RWPE2 (cell line): ENCODE measurements around the gene USP7.

Source experiments
- ATAC-seq: fragments of 200-7000 bp; cut with Tn5 transposase; 3 replicates; pipeline ENCODE4 v1.9.1; 2021; ENCODE audit warnings: low read depth
- DNase-seq: peaks from one replicate; pipeline ENCODE4 v3.0.0-alpha.2; 2020; ENCODE audit warnings: low spot score
- H3K27ac ChIP-seq: fragments of 450-650 bp; 2 replicates; pipeline ENCODE4 v1.5.1; 2017; ENCODE audit warnings: mild to moderate bottlenecking; ENCODE audit not compliant: poor library complexity, severe bottlenecking
- H3K27me3 ChIP-seq: fragments of 250-450 bp; sonication (Bioruptor Pico); 2 replicates; pipeline ENCODE4 v1.5.1; 2021; ENCODE audit warnings: mild to moderate bottlenecking, moderate library complexity; ENCODE audit not compliant: insufficient read depth, poor library complexity, severe bottlenecking
- H3K36me3 ChIP-seq: fragments of 250-450 bp; sonication (Bioruptor Pico); 2 replicates; pipeline ENCODE4 v1.5.1; 2020; ENCODE audit warnings: low read depth, mild to moderate bottlenecking, moderate library complexity
- H3K4me1 ChIP-seq: fragments of 250-450 bp; sonication (Bioruptor Pico); 2 replicates; pipeline ENCODE4 v1.5.1; 2021; ENCODE audit warnings: mild to moderate bottlenecking, moderate library complexity; ENCODE audit not compliant: insufficient read depth, poor library complexity, severe bottlenecking
- H3K4me3 ChIP-seq: fragments of 250-450 bp; sonication (Bioruptor Pico); 2 replicates; pipeline ENCODE4 v1.5.1; 2021; ENCODE audit warnings: mild to moderate bottlenecking, moderate library complexity; ENCODE audit not compliant: severe bottlenecking
- H3K9me3 ChIP-seq: fragments of 250-450 bp; sonication (Bioruptor Pico); 2 replicates; pipeline ENCODE4 v1.5.1; 2021; ENCODE audit warnings: mild to moderate bottlenecking, moderate library complexity; ENCODE audit not compliant: severe bottlenecking
- TF ChIP-seq, protein P1 (sequence below): fragments of 450-650 bp; IDR thresholded peaks from one replicate; pipeline ENCODE4 v1.5.1; 2017; ENCODE audit warnings: mild to moderate bottlenecking, moderate library complexity; ENCODE audit not compliant: poor library complexity, severe bottlenecking

USP7 gene

DNA sequence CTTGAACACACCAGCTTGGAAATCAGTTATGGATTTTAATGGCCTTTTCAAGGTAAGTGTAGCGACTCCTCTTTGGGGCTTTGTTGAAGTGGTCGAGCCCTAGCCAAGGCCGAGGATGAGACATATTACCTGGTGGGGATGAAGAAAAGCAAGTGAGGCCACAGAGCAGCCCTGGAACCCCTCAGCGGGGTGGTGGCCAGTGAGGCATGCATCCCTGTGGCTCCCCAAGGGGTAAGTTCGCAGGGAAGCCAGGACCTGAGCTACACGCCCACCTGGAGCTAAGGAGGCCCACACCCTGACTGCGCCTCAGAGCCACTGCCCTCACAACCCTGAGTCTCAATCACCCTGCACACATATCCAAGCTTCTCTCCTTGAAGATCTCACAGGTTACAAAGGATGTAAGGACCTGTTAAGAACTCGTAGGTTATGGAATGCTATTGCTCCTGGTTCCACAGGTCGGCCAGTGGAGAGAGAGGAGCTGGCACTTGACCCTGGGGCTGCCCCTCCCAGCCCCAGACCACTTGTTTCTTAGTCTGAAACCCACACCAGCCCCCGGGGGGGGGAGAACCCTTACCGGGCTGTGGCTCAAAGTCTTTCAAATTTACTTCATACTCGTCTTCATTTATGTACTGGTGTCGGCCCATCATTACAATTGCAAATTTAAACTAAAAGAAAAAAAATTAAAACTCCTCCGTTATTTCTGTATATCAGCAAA lies 69.6 kb downstream of the USP7 start:
- ATAC-seq (no peak), DNase-seq (no peak)
- Histone ChIP-seq H3K36me3 (peaks cover 86% of the 10 kb centered on the region), H3K4me1 (no peaks in the 10 kb centered on the region), H3K4me3 (no peak overlapping the region), H3K27ac (no peak overlapping the region), H3K9me3 (no peaks in the 10 kb centered on the region), H3K27me3 (no peaks in the 10 kb centered on the region)
- TF ChIP-seq, protein P1, sequence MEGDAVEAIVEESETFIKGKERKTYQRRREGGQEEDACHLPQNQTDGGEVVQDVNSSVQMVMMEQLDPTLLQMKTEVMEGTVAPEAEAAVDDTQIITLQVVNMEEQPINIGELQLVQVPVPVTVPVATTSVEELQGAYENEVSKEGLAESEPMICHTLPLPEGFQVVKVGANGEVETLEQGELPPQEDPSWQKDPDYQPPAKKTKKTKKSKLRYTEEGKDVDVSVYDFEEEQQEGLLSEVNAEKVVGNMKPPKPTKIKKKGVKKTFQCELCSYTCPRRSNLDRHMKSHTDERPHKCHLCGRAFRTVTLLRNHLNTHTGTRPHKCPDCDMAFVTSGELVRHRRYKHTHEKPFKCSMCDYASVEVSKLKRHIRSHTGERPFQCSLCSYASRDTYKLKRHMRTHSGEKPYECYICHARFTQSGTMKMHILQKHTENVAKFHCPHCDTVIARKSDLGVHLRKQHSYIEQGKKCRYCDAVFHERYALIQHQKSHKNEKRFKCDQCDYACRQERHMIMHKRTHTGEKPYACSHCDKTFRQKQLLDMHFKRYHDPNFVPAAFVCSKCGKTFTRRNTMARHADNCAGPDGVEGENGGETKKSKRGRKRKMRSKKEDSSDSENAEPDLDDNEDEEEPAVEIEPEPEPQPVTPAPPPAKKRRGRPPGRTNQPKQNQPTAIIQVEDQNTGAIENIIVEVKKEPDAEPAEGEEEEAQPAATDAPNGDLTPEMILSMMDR = no peak

DNA sequence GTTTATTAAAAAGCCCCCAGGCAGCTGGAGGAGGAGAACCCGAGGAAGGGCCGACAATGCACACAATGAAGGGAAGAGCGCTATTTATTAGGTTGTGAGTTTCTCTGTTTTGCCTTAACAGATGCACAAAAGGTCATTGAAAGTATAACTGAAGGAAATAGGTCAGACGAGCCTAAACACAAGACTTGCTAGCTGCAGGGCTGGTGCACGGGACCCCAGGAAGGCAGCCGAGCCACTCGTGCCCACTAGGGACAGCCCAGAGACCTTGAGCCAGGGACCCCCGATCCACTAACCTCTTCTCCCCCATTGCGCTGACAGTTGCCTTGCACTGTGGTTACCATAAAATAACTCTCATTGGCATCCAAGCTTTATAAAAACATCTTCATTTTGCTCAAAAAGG lies 70.3 kb downstream of the USP7 start:
- Histone ChIP-seq H3K36me3 (peaks cover 79% of the 10 kb centered on the region), H3K27ac (no peak overlapping the region)

DNA sequence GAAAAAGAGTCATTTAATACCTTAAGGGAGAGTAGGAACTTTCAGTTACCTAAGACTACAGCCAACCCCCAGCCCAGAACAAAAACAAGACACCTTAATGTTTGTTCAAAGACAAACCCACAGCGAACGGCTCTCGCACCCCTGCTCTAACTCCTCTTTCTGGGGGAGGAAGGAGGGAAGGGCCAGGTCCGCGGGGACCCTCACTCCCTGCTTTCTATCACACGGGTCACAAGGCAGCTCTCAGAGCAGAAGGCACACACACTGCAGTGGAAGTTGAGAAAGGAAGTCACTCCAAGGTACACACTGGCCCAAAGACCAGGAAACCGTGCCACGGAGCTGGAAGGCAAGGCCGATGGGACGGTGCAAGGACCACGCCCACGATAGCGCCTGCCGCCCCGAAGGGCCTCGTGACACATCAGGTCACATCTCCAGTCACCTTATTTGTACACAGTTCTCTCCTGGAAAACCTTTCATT lies 71.6 kb downstream of the USP7 start:
- TF ChIP-seq, protein P1 = no peak

More for the DNA sequence above, 70.3 kb downstream of the USP7 start:
- Histone ChIP-seq H3K27me3 (no peaks in the 10 kb centered on the region), H3K9me3 (no peaks in the 10 kb centered on the region), H3K4me1 (no peaks in the 10 kb centered on the region), H3K4me3 (no peak overlapping the region)
- TF ChIP-seq, protein P1 = no peak
- DNase-seq = no peak
- no peak for ATAC-seq

DNA sequence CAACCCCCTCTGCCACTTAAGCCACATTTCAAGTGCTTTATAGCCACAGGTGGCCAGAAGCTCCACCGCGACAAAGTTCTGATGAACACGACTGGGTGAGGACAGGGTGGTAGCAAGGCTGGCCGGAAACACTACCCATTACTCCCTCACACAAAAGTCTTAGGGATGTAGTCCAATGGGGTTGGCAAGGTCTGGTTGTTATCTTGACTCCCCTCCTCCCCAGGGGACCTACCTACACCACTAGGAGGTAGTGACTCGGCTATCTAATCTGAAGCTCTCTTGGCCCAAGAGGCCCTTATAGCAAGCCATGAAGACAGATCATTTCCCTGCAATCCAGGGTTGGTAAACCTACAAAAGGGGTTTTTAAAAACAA lies 73.2 kb downstream of the USP7 start:
- H3K9me3 ChIP-seq = no peaks in the 10 kb centered on the region
- peaks cover 54% of the 10 kb centered on the region for H3K36me3 ChIP-seq
- no peak for DNase-seq
- no peak for ATAC-seq
- no peaks in the 10 kb centered on the region for H3K27me3 ChIP-seq
- H3K27ac ChIP-seq = no peak overlapping the region
- peaks cover 8% of the 10 kb centered on the region for H3K4me1 ChIP-seq
- H3K4me3 ChIP-seq = no peak overlapping the region
- TF ChIP-seq, protein P1 = no peak

More for the DNA sequence above, 71.6 kb downstream of the USP7 start:
- Histone ChIP-seq H3K4me1 (no peaks in the 10 kb centered on the region), H3K27ac (no peak overlapping the region), H3K9me3 (no peaks in the 10 kb centered on the region), H3K36me3 (peaks cover 68% of the 10 kb centered on the region), H3K27me3 (no peaks in the 10 kb centered on the region), H3K4me3 (no peak overlapping the region)
- no peak for DNase-seq
- no peak for ATAC-seq

DNA sequence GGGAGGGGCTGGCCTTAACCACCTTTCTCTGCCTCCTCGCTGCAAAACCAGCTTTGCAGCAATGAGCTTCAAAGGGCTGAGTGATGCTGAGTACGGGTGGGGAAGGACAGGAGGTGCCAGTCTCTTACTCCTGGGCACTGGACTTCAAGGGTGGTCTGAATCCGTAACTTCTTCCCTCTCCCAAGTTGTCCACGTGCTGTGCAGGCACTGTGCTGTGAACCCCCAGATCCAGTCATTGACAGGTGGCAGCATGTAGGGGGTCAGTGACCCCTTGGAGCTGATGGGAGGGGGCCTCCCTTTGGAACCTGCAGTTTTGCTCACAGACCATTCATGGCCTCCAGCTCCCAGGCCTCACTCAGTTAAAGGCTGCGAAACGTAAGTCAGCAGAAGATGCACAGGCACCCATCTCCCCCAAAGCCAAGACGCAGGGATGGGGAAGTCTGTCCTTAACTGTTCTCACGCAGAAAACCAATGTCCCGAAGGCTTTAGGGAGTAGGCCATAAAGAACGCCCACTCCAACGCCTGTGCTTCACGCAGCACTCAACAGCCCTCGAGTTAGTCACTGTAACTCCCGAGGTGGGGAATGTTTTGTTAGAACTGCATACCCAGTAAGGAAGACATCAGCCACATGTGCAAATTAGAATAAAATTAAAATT lies 73.7 kb downstream of the USP7 start:
- Histone ChIP-seq H3K9me3 (no peaks in the 10 kb centered on the region), H3K4me1 (peaks cover 10% of the 10 kb centered on the region), H3K27me3 (no peaks in the 10 kb centered on the region), H3K27ac (no peak overlapping the region), H3K36me3 (peaks cover 49% of the 10 kb centered on the region), H3K4me3 (no peak overlapping the region)
- no peak for ATAC-seq
- TF ChIP-seq, protein P1 = no peak
- no peak for DNase-seq
